Raji (cell line): ENCODE data around the gene CXCL3.

Source experiments
- POLR2A ChIP-seq: IDR thresholded peaks from 2 replicates; pipeline ENCODE4 v1.6.1; 2011; ENCODE audit warnings: low read depth, low read length, control low read depth; ENCODE audit not compliant: insufficient read depth

Gene CXCL3

DNA sequence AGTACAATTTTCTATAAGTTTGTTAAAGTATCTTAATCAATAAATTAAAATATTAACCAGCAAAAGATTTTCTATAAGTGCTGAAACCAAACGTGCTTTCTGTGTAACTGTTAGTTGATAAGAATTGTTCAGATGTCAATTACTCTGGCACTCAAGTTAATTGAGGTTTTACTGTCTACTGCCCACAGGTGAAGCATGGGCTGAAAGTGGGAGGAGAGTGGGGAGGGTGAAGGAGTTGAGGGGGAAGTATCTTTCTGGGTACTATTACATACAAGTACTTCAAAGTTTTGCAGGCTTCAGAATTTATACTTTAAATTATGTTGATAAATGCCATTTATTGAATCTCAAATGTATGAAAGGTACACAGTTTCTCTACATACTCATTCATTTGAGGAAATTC is 19.1 kb upstream of the CXCL3 start:
- TF ChIP-seq POLR2A: no peak

DNA sequence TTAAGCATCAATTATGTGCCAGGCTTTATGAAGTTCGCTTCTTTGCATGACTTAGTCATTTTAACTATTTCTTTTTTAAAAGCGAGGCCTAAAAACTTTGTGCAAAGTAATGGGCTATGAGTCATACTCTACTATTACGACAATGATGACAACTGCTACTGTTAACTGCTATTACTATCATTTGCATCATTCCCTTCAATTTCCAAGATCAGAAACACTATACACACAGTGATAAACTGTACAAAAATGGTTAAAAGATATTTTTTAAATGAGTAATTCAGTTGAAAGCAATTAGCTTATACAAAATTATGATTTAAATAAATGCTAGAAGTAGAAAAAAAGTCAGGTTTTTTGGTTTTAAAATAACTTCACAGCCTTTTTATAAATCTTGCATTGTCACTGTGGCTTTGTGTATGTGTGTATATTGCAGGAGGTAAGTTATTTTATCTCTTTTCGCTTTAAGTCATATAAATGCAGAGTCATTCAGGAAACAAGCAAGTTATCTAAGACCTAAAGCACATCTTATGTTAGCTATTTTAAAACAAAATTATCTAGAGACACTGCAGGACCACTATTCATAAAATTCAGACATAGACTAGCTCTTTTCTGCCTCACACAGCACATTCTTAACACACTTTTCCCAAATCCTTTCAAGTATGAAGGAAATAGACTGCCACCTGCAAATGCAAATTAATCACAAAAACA is 18.5 kb upstream of the CXCL3 start:
- no peak for TF ChIP-seq POLR2A

DNA sequence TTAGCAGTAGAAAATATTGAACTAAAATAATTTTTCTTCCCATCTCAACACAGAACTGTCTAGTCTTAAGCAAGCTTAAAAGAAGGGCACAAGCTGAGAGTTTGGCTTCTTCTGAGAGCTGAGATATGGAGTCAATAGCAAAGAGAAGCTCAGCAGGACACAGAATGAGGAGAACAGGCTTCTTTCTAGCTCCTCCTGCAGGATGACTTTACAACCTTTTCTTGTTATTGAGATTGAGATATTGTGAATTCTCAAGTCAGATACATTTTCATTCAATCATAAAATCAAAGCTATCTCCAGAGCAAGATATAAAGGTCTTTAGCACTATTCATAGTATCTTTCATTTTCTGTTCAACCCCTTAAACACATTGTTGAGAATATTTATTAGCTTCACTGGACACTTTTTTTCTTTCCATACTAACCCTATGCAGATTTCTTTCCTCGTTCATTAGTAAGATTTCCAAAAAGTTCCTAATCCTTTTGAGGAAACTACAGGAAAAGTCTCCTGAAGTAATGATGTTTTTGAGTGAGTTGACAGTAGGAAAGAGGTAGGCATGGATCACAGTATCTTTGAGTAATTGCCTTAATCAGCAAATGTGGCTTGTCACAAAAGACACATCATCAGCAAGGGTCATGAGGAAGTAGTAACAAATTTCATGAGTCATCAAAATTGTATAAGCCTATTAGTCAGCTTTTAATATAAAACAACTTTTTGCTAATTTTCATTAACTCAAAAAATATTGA is 17.8 kb upstream of the CXCL3 start:
- TF ChIP-seq POLR2A: no peak

- no peak for TF ChIP-seq POLR2A
Observed at GRCh38 chr4:74055498-74055897, 17.0 kb upstream of the CXCL3 start.

DNA sequence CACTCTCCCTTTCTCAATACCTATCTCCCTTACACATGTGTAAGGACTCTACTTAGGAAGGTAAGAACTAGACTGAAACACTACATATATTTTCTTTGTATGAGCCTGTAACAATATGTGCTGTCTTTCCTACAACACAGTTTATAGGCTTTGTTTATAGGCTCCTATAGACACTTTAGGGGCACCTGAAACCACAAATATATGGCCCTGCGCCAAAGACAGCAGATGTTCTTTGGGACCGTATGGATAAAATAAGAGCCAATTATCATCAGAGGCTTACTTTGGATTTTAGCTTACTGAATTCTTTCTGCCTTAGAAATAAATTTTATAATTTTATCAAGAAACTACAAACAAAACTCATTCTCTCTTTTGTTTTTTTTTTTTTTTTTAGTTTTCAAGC is 16.6 kb upstream of the CXCL3 start:
- TF ChIP-seq POLR2A: no peak

- TF ChIP-seq POLR2A: no peak
Observed at GRCh38 chr4:74054483-74055047, 16.1 kb upstream of the CXCL3 start.

DNA sequence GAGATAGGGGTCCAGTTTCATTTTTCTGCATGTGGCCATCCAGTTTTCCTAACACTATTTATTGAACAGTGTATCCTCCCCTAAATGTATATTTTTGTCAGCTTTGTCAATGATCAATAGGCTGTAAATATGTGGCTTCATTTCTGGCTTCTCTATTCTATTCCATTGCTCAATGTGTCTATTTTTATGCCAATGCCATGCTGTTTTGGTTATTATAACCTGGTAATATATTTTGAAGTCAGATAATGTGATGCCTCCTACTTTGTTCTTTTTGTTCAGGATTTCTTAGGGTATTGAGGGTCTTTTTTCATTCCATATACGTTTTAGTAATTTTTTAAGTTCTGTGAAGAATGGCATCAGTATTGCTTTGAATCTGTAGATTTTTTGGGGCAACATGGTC is 8.7 kb upstream of the CXCL3 start:
- TF ChIP-seq POLR2A: no peak

DNA sequence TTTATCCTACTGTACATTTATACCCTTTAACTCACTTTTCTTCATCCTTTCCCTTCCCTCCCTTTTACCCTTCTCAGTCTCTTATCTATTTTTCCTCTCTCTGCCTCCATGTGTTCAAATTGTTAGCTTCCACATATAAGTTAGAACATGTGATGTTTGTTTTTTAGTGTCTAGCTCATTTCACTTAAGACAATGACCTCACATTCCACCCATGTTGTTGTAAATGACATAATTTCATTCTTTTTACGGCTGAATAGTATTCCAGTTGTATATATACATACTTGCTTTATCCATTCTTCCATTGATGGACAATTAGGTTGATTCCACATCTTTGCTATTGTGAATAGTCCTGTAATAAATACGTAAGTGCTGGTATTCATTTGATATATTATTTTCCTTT is 7.3 kb upstream of the CXCL3 start:
- no peak for TF ChIP-seq POLR2A

DNA sequence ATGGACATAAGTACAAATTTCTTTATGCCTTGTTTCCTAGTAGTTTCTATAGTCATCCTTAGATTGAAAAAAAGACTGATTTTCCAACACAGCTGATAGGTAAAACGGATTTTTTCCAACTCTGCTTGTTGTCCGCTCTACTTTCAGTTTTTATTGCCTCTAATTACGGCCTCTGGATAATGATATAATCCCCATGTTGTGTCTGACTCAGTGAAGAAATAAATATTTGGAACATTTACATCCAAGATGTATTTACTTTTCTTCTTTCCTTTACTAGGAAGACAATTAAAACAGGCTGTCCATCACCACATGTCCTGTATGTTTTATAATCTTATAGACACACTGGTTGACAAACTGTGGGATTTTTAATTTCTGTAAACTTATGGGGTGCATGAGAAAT is 6.8 kb upstream of the CXCL3 start:
- no peak for TF ChIP-seq POLR2A

DNA sequence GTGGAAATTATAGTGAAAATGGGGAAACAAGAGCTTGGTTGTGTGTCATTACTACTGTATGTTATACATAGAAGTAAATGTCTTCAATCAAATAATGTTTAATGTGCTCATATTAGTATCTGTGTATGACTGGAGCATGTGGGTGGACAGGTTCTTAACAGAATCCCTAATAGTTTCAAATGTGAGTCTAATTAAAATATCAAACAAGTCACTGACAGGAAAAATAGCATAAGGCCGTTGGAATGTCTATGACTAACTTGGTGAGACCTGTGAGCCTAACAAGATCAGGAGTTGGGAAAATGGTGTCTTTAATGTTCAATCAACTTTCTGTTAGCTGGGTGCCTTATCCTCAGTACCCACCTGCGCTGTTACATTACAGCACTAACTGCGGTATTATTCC is 6.2 kb upstream of the CXCL3 start:
- TF ChIP-seq POLR2A: no peak

- TF ChIP-seq POLR2A: no peak
Observed at GRCh38 chr4:74042681-74043080, 4.2 kb upstream of the CXCL3 start.

DNA sequence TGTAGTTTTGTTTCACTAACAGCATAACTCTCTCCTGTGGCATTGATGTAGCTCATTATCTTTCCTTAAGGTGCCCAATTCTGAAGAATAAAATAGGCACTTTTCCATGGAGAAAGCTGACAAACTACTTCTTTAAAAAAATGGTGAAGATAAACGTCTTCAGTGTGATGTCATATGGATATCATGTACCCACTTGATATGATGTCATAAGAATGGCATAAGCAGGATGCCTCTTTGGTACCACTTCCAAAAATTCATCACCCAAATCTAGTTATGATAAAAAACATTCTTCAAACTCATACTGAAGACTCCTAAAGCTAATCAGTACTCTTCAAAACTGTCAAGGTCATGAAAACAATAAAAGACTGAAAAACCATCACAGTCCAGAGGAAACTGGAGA is 2.9 kb upstream of the CXCL3 start:
- TF ChIP-seq POLR2A: no peak

DNA sequence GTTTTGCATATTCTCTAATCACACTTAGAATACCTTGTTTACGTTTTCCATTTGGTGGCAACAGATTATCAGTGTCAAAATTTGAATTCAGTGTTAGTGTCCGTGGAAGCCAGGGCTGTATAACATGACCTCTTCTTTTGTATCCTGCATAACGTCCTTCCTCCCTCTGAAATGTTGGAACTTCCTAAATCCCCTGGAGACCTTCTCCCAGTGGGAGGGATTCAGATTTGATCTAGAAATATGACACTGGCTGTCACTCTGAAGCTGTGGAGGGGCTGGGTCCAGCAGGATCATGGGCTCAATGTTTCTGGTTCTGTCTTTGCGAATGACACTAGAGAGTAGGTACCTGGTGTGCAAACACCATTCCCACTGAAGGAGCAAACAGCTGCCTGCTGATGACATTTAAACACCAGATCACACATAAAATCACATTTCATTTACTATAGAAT is 850 bp upstream of the CXCL3 start:
- no peak for TF ChIP-seq POLR2A

DNA sequence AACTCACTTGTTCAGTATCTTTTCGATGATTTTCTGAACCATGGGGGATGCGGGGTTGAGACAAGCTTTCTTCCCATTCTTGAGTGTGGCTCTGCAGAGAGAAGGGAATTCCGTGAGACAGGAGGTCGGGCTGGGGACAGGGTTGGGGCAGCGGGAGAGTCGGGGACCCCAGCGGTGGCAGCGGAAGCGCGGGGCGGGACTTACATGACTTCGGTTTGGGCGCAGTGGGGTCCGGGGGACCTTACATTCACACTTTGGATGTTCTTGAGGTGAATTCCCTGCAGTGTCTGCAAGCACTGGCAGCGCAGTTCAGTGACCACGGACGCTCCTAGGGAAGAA is 434 bp downstream of the CXCL3 start:
- TF ChIP-seq POLR2A: no peak

GRCh38 chr4:74037076-74037955 is 1.2 kb downstream of the CXCL3 start:
- no peak for TF ChIP-seq POLR2A

DNA sequence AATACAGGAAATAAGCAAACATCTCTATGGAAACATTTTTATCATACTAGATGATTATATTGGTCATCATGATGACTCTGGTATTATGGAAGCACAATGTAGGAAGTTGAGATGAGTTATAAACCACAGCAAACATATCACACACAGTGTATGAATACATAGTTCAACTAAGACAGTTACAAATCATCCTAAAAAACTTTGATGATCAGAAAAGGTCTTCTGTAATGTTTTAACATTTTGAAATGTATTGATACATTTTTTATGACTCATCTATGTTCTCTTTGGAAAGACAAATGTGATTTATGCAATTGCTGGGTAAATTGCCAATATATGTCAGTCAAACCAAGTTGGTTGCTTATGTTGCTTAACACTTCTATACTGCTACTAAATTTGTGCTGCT is 4.8 kb downstream of the CXCL3 start:
- no peak for TF ChIP-seq POLR2A

- TF ChIP-seq POLR2A: no peak
Observed at GRCh38 chr4:74032064-74032463, 6.4 kb downstream of the CXCL3 start.
